Upper lobe of left lung (tissue), 6 donors: ENCODE results near the gene TMPRSS5. TPM values are rescaled to one million over a fixed set of nuclear protein-coding genes. Genes with fewer than 3 reads are reported as not detected.

Source experiments
- ATAC-seq, 2 donors: fragments of 200-7000 bp; cut with Tn5 transposase; one replicate each; pipeline ENCODE4 v1.9.1; 2022; ENCODE audit warnings: mild to moderate bottlenecking in 2 of 2, moderate library complexity in 2 of 2; ENCODE audit not compliant: low FRiP score in 2 of 2
- DNase-seq, 2 donors: peaks; one replicate each; pipeline ENCODE4 v3.0.0-alpha.2; 2019 to 2020
- H3K27ac ChIP-seq, 4 donors: fragments of 200-600 bp; sonication (generic); one replicate each; pipeline ENCODE4 v1.5.1; 2016 to 2019
- H3K27me3 ChIP-seq, 4 donors: fragments of 200-600 bp; sonication (generic); one replicate each; pipeline ENCODE4 v1.5.1; 2017 to 2019
- H3K36me3 ChIP-seq, 4 donors: fragments of 200-600 bp; sonication (generic); one replicate each; pipeline ENCODE4 v1.5.1; 2016 to 2019
- H3K4me1 ChIP-seq, 4 donors: fragments of 200-600 bp; sonication (generic); one replicate each; pipeline ENCODE4 v1.5.1; 2018 to 2019
- H3K4me3 ChIP-seq, 4 donors: fragments of 200-600 bp; sonication (generic); one replicate each; pipeline ENCODE4 v1.5.1; 2017 to 2019; ENCODE audit warnings: mild to moderate bottlenecking in 2 of 4, moderate library complexity in 1 of 4
- H3K9me3 ChIP-seq, 4 donors: fragments of 200-600 bp; sonication (generic); one replicate each; pipeline ENCODE4 v1.5.1; 2018 to 2019
- CTCF ChIP-seq, 6 experiments: fragments of 450-650 bp in 4 of 6; fragments of 200-600 bp in 2 of 6; sonication (generic) in 2 of 6; IDR thresholded peaks; one replicate each; pipeline ENCODE4 v1.5.1; 2016 to 2019; ENCODE audit warnings: antibody characterized with exemption in 6 of 6
- EP300 ChIP-seq, 4 donors: sonication (generic); formaldehyde crosslinking; IDR thresholded peaks; one replicate each; pipeline ENCODE4 v1.5.1; 2017; ENCODE audit warnings: antibody characterized with exemption in 4 of 4, control low read depth in 2 of 4
- POLR2A ChIP-seq, 4 donors: fragments of 450-650 bp; IDR thresholded peaks; one replicate each; pipeline ENCODE4 v1.5.1; 2016 to 2017; ENCODE audit warnings: antibody characterized with exemption in 4 of 4, mild to moderate bottlenecking in 2 of 4
- POLR2AphosphoS5 ChIP-seq, 2 donors: sonication (generic); formaldehyde crosslinking; IDR thresholded peaks; one replicate each; pipeline ENCODE4 v1.5.1; 2017; ENCODE audit warnings: antibody characterized with exemption in 2 of 2
- WGBS, 2 donors: methylation state at CpG; one replicate each; pipeline ENCODE4 v1.1.5; 2017 to 2018; 5-methylcytosine and 5-hydroxymethylcytosine counted together
- total RNA-seq, 6 donors: library from RNA; depleted of rRNA in 4 of 6; stranded (reverse); fragments of >200 nt in 4 of 6; gene quantifications; one replicate each; pipeline versions ENCODE4 v1.1.0 to v1.2.1, GENCODE V29; 2016 to 2021
- donor health status: DM: no; HTN: no; CAD: no; lungs with moderate emphysema.
- donor health status: DM: no; HTN: yes; CAD: no; lungs with severe emphysema.

The TMPRSS5 gene
- 1 to 10 TPM in 1 of 6 donors, under 1 TPM in 3, not detected in 2; 0.61 to 2.4 (median 0.85) TPM for total RNA-seq

- no peak for DNase-seq
- no peaks in the 10 kb centered on the region for H3K4me1 ChIP-seq
- H3K9me3 ChIP-seq: peaks cover 0 to 10% (median 4%) of the 10 kb centered on the region in 4 donors
- H3K36me3 ChIP-seq: no peaks in the 10 kb centered on the region
- no peaks in the 10 kb centered on the region for H3K27me3 ChIP-seq
- 84 to 92% methylated on average over 7 of the region's 7 CpGs for WGBS, 2 donors
- H3K4me3 ChIP-seq: no peak within 1 kb of the TSS
- no peak within 1 kb of the TSS for H3K27ac ChIP-seq
- no peak for ATAC-seq
- no peak for TF ChIP-seq EP300 (IDR thresholded peaks at IDR 0.05)
- TF ChIP-seq POLR2A (IDR thresholded peaks at IDR 0.05): no peak
- no peak for TF ChIP-seq POLR2AphosphoS5 (IDR thresholded peaks at IDR 0.05)
- TF ChIP-seq CTCF (IDR thresholded peaks at IDR 0.05): no peak
Observed at GRCh38 chr11:113705871-113706655, at the start of gene TMPRSS5. Gene TMPRSS5, minus strand, starts transcription at chr11:113706308. Its CDS starts 84 bp downstream, at chr11:113706224.

GRCh38 chr11:113752932-113753331 lies 46.8 kb upstream of the TMPRSS5 start:
- TF ChIP-seq POLR2AphosphoS5 (IDR thresholded peaks at IDR 0.05) (no peak), EP300 (IDR thresholded peaks at IDR 0.05) (no peak), CTCF (IDR thresholded peaks at IDR 0.05) (no peak), POLR2A (IDR thresholded peaks at IDR 0.05) (no peak)
- Histone ChIP-seq H3K27me3 (no peaks in the 10 kb centered on the region), H3K9me3 (no peaks in the 10 kb centered on the region), H3K36me3 (peaks cover 5 to 63% (median 31%) of the 10 kb centered on the region in 4 donors), H3K4me1 (no peaks in the 10 kb centered on the region), H3K27ac (no peak overlapping the region), H3K4me3 (no peak overlapping the region)
- DNase-seq: no peak
- 96 to 97% methylated on average over 3 of the region's 3 CpGs for WGBS, 2 donors
- ATAC-seq: no peak

GRCh38 chr11:113736323-113736722 lies 30.2 kb upstream of the TMPRSS5 start:
- TF ChIP-seq CTCF (IDR thresholded peaks at IDR 0.05) (no peak), POLR2AphosphoS5 (IDR thresholded peaks at IDR 0.05) (no peak), EP300 (IDR thresholded peaks at IDR 0.05) (no peak), POLR2A (IDR thresholded peaks at IDR 0.05) (no peak)
- Histone ChIP-seq H3K36me3 (peaks cover 32 to 91% (median 51%) of the 10 kb centered on the region in 4 donors), H3K9me3 (no peaks in the 10 kb centered on the region), H3K27ac (no peak overlapping the region), H3K4me3 (no peak overlapping the region), H3K27me3 (no peaks in the 10 kb centered on the region), H3K4me1 (no peaks in the 10 kb centered on the region)
- 95 to 100% methylated on average over 1 of the region's 1 CpG for WGBS, 2 donors
- DNase-seq (no peak), ATAC-seq (no peak)

GRCh38 chr11:113732092-113732491 lies 26.0 kb upstream of the TMPRSS5 start:
- Histone ChIP-seq H3K27me3 (no peaks in the 10 kb centered on the region), H3K27ac (no peak overlapping the region), H3K4me1 (no peaks in the 10 kb centered on the region), H3K4me3 (no peak overlapping the region), H3K9me3 (no peaks in the 10 kb centered on the region), H3K36me3 (peaks cover 13 to 49% (median 25%) of the 10 kb centered on the region in 4 donors)
- 91 to 95% methylated on average over 5 of the region's 5 CpGs for WGBS, 2 donors
- DNase-seq (no peak), ATAC-seq (peak in 1 of 2 donors; percentile 34)
- TF ChIP-seq CTCF (IDR thresholded peaks at IDR 0.05) (no peak), POLR2A (IDR thresholded peaks at IDR 0.05) (no peak), POLR2AphosphoS5 (IDR thresholded peaks at IDR 0.05) (no peak), EP300 (IDR thresholded peaks at IDR 0.05) (no peak)
